Sigmoid colon (tissue), 4 donors: ENCODE data around the gene EHBP1.

Source experiments
- CTCF ChIP-seq, 4 experiments: fragments of 450-650 bp in 3 of 4; fragments of 200-600 bp in 1 of 4; IDR thresholded peaks; one replicate each; pipeline ENCODE4 v1.5.1; 2016 to 2019; ENCODE audit warnings: antibody characterized with exemption in 4 of 4, mild to moderate bottlenecking in 3 of 4, moderate library complexity in 2 of 4
- EP300 ChIP-seq, 4 donors: sonication (generic); formaldehyde crosslinking; IDR thresholded peaks; one replicate each; pipeline ENCODE4 v1.6.1; 2017; ENCODE audit warnings: antibody characterized with exemption in 4 of 4
- POLR2A ChIP-seq, 2 donors: fragments of 450-650 bp; IDR thresholded peaks; one replicate each; pipeline ENCODE4 v1.6.1; 2016; ENCODE audit warnings: antibody characterized with exemption in 2 of 2, mild to moderate bottlenecking in 2 of 2, moderate library complexity in 2 of 2

GRCh38 chr2:62992561-62992960 lies 287.0 kb downstream of the EHBP1 start:
- TF ChIP-seq CTCF (IDR thresholded peaks at IDR 0.05) (no peak), EP300 (IDR thresholded peaks at IDR 0.05) (no peak), POLR2A (IDR thresholded peaks at IDR 0.05) (no peak)
